GM23338 (cell line): ENCODE data around the gene BGLAP. TPM values are rescaled to one million over a fixed set of nuclear protein-coding genes. Genes with fewer than 3 reads are reported as not detected.

Source experiments
- ATAC-seq: fragments of 200-7000 bp; cut with Tn5 transposase; 3 replicates; pipeline ENCODE4 v1.9.1; 2020
- DNase-seq: peaks from one replicate; pipeline ENCODE4 v3.0.0-alpha.2; 2015; ENCODE audit warnings: low spot score
- H2AFZ ChIP-seq: fragments of 200-600 bp; sonication (generic); 2 replicates; pipeline ENCODE4 v1.8.0; 2016; ENCODE audit warnings: antibody characterized with exemption, mild to moderate bottlenecking, moderate library complexity
- H3F3A ChIP-seq: fragments of 200-600 bp; sonication (generic); replicated peaks from 2 replicates; pipeline ENCODE4 v1.8.0; 2017; ENCODE audit warnings: antibody characterized with exemption, mixed run types, low read depth
- H3K27ac ChIP-seq: fragments of 200-600 bp; sonication (generic); 2 replicates; pipeline ENCODE4 v1.6.1; 2016; ENCODE audit warnings: low read depth
- H3K27me3 ChIP-seq: fragments of 200-600 bp; sonication (generic); 2 replicates; pipeline ENCODE4 v1.8.0; 2016; ENCODE audit warnings: mild to moderate bottlenecking, mixed run types, moderate library complexity; ENCODE audit not compliant: insufficient read depth
- H3K36me3 ChIP-seq: fragments of 200-600 bp; sonication (generic); 2 replicates; pipeline ENCODE4 v1.8.0; 2016; ENCODE audit warnings: mild to moderate bottlenecking; ENCODE audit not compliant: insufficient read depth
- H3K4me1 ChIP-seq: fragments of 200-600 bp; sonication (generic); 2 replicates; pipeline ENCODE4 v1.8.0; 2016; ENCODE audit warnings: mild to moderate bottlenecking, moderate library complexity; ENCODE audit not compliant: insufficient read depth
- H3K4me2 ChIP-seq: fragments of 200-600 bp; sonication (generic); 2 replicates; pipeline ENCODE4 v1.7.1; 2017; ENCODE audit warnings: mixed run types
- H3K4me3 ChIP-seq: fragments of 200-600 bp; sonication (generic); 2 replicates; pipeline ENCODE4 v1.6.1; 2016; ENCODE audit warnings: mixed run types
- H3K79me2 ChIP-seq: fragments of 200-600 bp; sonication (generic); replicated peaks from 2 replicates; pipeline ENCODE4 v1.8.0; 2017; ENCODE audit warnings: mild to moderate bottlenecking; ENCODE audit not compliant: insufficient read depth
- H3K9me2 ChIP-seq: fragments of 200-600 bp; sonication (generic); 2 replicates; pipeline ENCODE4 v1.8.0; 2017; ENCODE audit not compliant: insufficient read depth
- H4K20me1 ChIP-seq: fragments of 200-600 bp; sonication (generic); replicated peaks from 2 replicates; pipeline ENCODE4 v1.8.0; 2017; ENCODE audit warnings: mild to moderate bottlenecking; ENCODE audit not compliant: insufficient read depth
- H3K27ac Mint-ChIP-seq: 2 replicates; pipeline ENCODE4 v1.8.0; 2020; ENCODE audit warnings: inconsistent platforms, mild to moderate bottlenecking, moderate library complexity, mixed read lengths
- H3K27me3 Mint-ChIP-seq: 3 replicates; pipeline ENCODE4 v1.8.0; 2022; ENCODE audit warnings: low read depth, mild to moderate bottlenecking, moderate library complexity, mixed read lengths, inconsistent platforms; ENCODE audit not compliant: insufficient read depth, poor library complexity
- H3K36me3 Mint-ChIP-seq: 3 replicates; pipeline ENCODE4 v1.8.0; 2021; ENCODE audit warnings: low read depth, mild to moderate bottlenecking, inconsistent platforms, moderate library complexity, mixed read lengths
- H3K4me1 Mint-ChIP-seq: 3 replicates; pipeline ENCODE4 v1.8.0; 2020; ENCODE audit warnings: mild to moderate bottlenecking, inconsistent platforms, mixed read lengths
- H3K4me3 Mint-ChIP-seq: 3 replicates; pipeline ENCODE4 v1.8.0; 2021; ENCODE audit warnings: moderate library complexity, mild to moderate bottlenecking, inconsistent platforms, mixed read lengths
- H3K9me3 Mint-ChIP-seq: 3 replicates; pipeline ENCODE4 v1.8.0; 2020; ENCODE audit warnings: moderate library complexity, mild to moderate bottlenecking, inconsistent platforms, mixed read lengths
- EZH2 ChIP-seq: fragments of 200-600 bp; sonication (generic); IDR thresholded peaks from one replicate; pipeline ENCODE4 v1.8.0; 2017; ENCODE audit warnings: antibody characterized with exemption, mild to moderate bottlenecking, low read depth; ENCODE audit not compliant: unreplicated experiment
- EZH2phosphoT487 ChIP-seq: fragments of 200-600 bp; sonication (generic); IDR thresholded peaks from one replicate; pipeline ENCODE4 v1.8.1; 2018; ENCODE audit warnings: antibody characterized with exemption; ENCODE audit not compliant: unreplicated experiment
- NANOG ChIP-seq: IDR thresholded peaks from 2 replicates; pipeline ENCODE4 v1.6.1; 2016; ENCODE audit warnings: antibody characterized with exemption, borderline replicate concordance
- POLR2AphosphoS5 ChIP-seq: IDR thresholded peaks from 2 replicates; pipeline ENCODE4 v1.6.1; 2016; ENCODE audit warnings: antibody characterized with exemption, low read depth
- ZNF114 ChIP-seq: fragments of 250-450 bp; sonication (Bioruptor Pico); IDR thresholded peaks from 2 replicates; pipeline ENCODE4 v1.5.0; 2020; ENCODE audit warnings: mild to moderate bottlenecking, moderate library complexity
- ZNF331 ChIP-seq: fragments of 250-450 bp; sonication (Bioruptor Pico); IDR thresholded peaks from 2 replicates; pipeline ENCODE4 v1.5.0; 2020; ENCODE audit warnings: low read depth, mild to moderate bottlenecking, moderate library complexity
- polyA plus RNA-seq: library from polyadenylated mRNA; unstranded; fragments of >200 nt; fragmentation: Nextera tagmentation; extraction: Ambion mirVana; gene quantifications from 2 replicates; pipeline ENCODE4 v1.2.1, GENCODE V29; 2016
- total RNA-seq: library from RNA; depleted of rRNA; stranded (reverse); fragments of >200 nt; shearing (Covaris generic); gene quantifications from 2 replicates; pipeline ENCODE4 v1.2.3, GENCODE V29; 2014
- TF ChIP-seq, protein P1 (sequence below): fragments of 250-450 bp; sonication (Bioruptor Pico); IDR thresholded peaks from 2 replicates; pipeline ENCODE4 v1.5.0; 2020; ENCODE audit warnings: mild to moderate bottlenecking, moderate library complexity
- TF ChIP-seq, protein P2 (sequence below), 2 experiments: fragments of 200-600 bp in 1 of 2; sonication (generic) in 1 of 2; conservative IDR thresholded peaks; 2 replicates each; pipeline versions ENCODE4 v1.5.1 to v1.6.1; 2016 to 2017; ENCODE audit warnings: antibody characterized with exemption in 2 of 2, low read depth in 2 of 2, mild to moderate bottlenecking in 2 of 2, moderate library complexity in 1 of 2
- TF ChIP-seq, protein P3 (sequence below): IDR thresholded peaks from one replicate; pipeline ENCODE4 v1.6.1; 2018; ENCODE audit warnings: antibody characterized with exemption; ENCODE audit not compliant: unreplicated experiment
- TF ChIP-seq, protein P4 (sequence below): IDR thresholded peaks from 2 replicates; pipeline ENCODE4 v1.6.1; 2016; ENCODE audit warnings: antibody characterized with exemption

BGLAP gene
- total and polyA plus RNA-seq, 2 experiments from 2014 or later, result 0.36 to 0.42 TPM

DNA sequence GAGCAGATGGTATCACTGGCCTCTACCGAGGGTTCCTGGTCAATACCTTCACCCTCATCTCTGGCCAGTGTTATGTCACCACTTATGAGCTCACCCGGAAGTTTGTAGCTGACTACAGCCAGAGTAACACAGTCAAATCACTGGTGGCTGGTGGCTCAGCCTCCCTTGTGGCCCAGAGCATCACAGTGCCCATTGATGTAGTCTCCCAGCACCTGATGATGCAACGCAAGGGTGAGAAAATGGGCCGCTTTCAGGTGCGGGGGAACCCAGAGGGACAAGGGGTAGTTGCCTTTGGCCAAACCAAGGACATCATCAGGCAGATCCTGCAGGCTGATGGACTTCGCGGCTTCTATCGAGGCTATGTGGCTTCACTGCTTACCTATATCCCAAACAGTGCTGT, 41.9 kb upstream of the BGLAP start:
- no peaks in the 10 kb centered on the region; the same call in 1 of the 2 replicates for H4K20me1 ChIP-seq
- peaks cover 12% of the 10 kb centered on the region for H3K4me1 Mint-ChIP-seq
- no peak overlapping the region for H3K4me2 ChIP-seq
- H3K27ac ChIP-seq, result no peak overlapping the region
- DNase-seq (no peak), ATAC-seq (no peak)
- no peaks in the 10 kb centered on the region for H3K9me3 Mint-ChIP-seq
- H2AFZ ChIP-seq, result no peak overlapping the region
- no peak overlapping the region for H3K4me3 Mint-ChIP-seq
- 0 out of 2 replicates have a peak, but pooled peaks cover under 1% of the 10 kb centered on the region for H3K4me1 ChIP-seq
- peaks cover 3% of the 10 kb centered on the region; the same call in 1 of the 2 replicates for H3K36me3 ChIP-seq
- H3K27ac Mint-ChIP-seq, result no peak overlapping the region
- H3K4me3 ChIP-seq, result no peak overlapping the region
- no peaks in the 10 kb centered on the region for H3K9me2 ChIP-seq
- H3K36me3 Mint-ChIP-seq, result peaks cover 22% of the 10 kb centered on the region
- 0 out of 2 replicates have a peak, but pooled peaks cover 8% of the 10 kb centered on the region for H3F3A ChIP-seq
- no peaks in the 10 kb centered on the region for H3K27me3 Mint-ChIP-seq
- peaks cover 88% of the 10 kb centered on the region for H3K79me2 ChIP-seq
- H3K27me3 ChIP-seq, result no peaks in the 10 kb centered on the region
- TF ChIP-seq, protein P1, sequence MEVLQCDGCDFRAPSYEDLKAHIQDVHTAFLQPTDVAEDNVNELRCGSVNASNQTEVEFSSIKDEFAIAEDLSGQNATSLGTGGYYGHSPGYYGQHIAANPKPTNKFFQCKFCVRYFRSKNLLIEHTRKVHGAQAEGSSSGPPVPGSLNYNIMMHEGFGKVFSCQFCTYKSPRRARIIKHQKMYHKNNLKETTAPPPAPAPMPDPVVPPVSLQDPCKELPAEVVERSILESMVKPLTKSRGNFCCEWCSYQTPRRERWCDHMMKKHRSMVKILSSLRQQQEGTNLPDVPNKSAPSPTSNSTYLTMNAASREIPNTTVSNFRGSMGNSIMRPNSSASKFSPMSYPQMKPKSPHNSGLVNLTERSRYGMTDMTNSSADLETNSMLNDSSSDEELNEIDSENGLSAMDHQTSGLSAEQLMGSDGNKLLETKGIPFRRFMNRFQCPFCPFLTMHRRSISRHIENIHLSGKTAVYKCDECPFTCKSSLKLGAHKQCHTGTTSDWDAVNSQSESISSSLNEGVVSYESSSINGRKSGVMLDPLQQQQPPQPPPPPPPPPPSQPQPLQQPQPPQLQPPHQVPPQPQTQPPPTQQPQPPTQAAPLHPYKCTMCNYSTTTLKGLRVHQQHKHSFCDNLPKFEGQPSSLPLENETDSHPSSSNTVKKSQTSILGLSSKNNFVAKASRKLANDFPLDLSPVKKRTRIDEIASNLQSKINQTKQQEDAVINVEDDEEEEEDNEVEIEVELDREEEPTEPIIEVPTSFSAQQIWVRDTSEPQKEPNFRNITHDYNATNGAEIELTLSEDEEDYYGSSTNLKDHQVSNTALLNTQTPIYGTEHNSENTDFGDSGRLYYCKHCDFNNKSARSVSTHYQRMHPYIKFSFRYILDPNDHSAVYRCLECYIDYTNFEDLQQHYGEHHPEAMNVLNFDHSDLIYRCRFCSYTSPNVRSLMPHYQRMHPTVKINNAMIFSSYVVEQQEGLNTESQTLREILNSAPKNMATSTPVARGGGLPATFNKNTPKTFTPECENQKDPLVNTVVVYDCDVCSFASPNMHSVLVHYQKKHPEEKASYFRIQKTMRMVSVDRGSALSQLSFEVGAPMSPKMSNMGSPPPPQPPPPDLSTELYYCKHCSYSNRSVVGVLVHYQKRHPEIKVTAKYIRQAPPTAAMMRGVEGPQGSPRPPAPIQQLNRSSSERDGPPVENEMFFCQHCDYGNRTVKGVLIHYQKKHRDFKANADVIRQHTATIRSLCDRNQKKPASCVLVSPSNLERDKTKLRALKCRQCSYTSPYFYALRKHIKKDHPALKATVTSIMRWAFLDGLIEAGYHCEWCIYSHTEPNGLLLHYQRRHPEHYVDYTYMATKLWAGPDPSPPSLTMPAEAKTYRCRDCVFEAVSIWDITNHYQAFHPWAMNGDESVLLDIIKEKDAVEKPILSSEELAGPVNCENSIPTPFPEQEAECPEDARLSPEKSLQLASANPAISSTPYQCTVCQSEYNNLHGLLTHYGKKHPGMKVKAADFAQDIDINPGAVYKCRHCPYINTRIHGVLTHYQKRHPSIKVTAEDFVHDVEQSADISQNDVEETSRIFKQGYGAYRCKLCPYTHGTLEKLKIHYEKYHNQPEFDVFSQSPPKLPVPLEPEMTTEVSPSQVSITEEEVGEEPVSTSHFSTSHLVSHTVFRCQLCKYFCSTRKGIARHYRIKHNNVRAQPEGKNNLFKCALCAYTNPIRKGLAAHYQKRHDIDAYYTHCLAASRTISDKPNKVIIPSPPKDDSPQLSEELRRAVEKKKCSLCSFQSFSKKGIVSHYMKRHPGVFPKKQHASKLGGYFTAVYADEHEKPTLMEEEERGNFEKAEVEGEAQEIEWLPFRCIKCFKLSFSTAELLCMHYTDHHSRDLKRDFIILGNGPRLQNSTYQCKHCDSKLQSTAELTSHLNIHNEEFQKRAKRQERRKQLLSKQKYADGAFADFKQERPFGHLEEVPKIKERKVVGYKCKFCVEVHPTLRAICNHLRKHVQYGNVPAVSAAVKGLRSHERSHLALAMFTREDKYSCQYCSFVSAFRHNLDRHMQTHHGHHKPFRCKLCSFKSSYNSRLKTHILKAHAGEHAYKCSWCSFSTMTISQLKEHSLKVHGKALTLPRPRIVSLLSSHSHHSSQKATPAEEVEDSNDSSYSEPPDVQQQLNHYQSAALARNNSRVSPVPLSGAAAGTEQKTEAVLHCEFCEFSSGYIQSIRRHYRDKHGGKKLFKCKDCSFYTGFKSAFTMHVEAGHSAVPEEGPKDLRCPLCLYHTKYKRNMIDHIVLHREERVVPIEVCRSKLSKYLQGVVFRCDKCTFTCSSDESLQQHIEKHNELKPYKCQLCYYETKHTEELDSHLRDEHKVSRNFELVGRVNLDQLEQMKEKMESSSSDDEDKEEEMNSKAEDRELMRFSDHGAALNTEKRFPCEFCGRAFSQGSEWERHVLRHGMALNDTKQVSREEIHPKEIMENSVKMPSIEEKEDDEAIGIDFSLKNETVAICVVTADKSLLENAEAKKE (CRISPR knock-in tag), result no peak
- TF ChIP-seq, protein P2, sequence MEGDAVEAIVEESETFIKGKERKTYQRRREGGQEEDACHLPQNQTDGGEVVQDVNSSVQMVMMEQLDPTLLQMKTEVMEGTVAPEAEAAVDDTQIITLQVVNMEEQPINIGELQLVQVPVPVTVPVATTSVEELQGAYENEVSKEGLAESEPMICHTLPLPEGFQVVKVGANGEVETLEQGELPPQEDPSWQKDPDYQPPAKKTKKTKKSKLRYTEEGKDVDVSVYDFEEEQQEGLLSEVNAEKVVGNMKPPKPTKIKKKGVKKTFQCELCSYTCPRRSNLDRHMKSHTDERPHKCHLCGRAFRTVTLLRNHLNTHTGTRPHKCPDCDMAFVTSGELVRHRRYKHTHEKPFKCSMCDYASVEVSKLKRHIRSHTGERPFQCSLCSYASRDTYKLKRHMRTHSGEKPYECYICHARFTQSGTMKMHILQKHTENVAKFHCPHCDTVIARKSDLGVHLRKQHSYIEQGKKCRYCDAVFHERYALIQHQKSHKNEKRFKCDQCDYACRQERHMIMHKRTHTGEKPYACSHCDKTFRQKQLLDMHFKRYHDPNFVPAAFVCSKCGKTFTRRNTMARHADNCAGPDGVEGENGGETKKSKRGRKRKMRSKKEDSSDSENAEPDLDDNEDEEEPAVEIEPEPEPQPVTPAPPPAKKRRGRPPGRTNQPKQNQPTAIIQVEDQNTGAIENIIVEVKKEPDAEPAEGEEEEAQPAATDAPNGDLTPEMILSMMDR (conservative IDR thresholded peaks at IDR 0.05; ENCODE audit: low read depth in 2 of 2), result no peak
- TF ChIP-seq, protein P3, sequence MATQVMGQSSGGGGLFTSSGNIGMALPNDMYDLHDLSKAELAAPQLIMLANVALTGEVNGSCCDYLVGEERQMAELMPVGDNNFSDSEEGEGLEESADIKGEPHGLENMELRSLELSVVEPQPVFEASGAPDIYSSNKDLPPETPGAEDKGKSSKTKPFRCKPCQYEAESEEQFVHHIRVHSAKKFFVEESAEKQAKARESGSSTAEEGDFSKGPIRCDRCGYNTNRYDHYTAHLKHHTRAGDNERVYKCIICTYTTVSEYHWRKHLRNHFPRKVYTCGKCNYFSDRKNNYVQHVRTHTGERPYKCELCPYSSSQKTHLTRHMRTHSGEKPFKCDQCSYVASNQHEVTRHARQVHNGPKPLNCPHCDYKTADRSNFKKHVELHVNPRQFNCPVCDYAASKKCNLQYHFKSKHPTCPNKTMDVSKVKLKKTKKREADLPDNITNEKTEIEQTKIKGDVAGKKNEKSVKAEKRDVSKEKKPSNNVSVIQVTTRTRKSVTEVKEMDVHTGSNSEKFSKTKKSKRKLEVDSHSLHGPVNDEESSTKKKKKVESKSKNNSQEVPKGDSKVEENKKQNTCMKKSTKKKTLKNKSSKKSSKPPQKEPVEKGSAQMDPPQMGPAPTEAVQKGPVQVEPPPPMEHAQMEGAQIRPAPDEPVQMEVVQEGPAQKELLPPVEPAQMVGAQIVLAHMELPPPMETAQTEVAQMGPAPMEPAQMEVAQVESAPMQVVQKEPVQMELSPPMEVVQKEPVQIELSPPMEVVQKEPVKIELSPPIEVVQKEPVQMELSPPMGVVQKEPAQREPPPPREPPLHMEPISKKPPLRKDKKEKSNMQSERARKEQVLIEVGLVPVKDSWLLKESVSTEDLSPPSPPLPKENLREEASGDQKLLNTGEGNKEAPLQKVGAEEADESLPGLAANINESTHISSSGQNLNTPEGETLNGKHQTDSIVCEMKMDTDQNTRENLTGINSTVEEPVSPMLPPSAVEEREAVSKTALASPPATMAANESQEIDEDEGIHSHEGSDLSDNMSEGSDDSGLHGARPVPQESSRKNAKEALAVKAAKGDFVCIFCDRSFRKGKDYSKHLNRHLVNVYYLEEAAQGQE, result no peak
- no peak for TF ChIP-seq ZNF114 (CRISPR knock-in tag)
- TF ChIP-seq, protein P4, sequence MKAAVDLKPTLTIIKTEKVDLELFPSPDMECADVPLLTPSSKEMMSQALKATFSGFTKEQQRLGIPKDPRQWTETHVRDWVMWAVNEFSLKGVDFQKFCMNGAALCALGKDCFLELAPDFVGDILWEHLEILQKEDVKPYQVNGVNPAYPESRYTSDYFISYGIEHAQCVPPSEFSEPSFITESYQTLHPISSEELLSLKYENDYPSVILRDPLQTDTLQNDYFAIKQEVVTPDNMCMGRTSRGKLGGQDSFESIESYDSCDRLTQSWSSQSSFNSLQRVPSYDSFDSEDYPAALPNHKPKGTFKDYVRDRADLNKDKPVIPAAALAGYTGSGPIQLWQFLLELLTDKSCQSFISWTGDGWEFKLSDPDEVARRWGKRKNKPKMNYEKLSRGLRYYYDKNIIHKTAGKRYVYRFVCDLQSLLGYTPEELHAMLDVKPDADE, result no peak
- no peak for TF ChIP-seq POLR2AphosphoS5
- no peak for TF ChIP-seq EZH2
- no peak for TF ChIP-seq EZH2phosphoT487
- TF ChIP-seq NANOG, result no peak
- no peak for TF ChIP-seq ZNF331 (CRISPR knock-in tag)
